GM12891 (cell line): ENCODE measurements around the gene CBX2.

Experiments
- POLR2A ChIP-seq: IDR thresholded peaks from 2 replicates; pipeline ENCODE4 v1.6.1; 2011; ENCODE audit warnings: low read depth, low read length, control low read depth
- POLR2AphosphoS5 ChIP-seq: IDR thresholded peaks from 2 replicates; pipeline ENCODE4 v1.6.1; 2011; ENCODE audit warnings: low read depth, low read length, control low read depth
- POU2F2 ChIP-seq: IDR thresholded peaks from 2 replicates; pipeline ENCODE4 v1.6.1; 2011; ENCODE audit warnings: low read depth, mild to moderate bottlenecking, control low read depth, low read length, moderate library complexity
- SPI1 ChIP-seq: IDR thresholded peaks from 2 replicates; pipeline ENCODE4 v1.6.1; 2011; ENCODE audit warnings: low read depth, low read length, control low read depth

GRCh38 chr17:79735096-79735495, 42.9 kb upstream of the CBX2 start:
- TF ChIP-seq POLR2AphosphoS5 (no peak), POLR2A (no peak), POU2F2 (no peak), SPI1 (no peak)
